Mesendoderm (in vitro differentiated cells): ENCODE data around the gene E4F1.
A peak's percentile ranks its signal among the peaks of the same experiment; 100 is the strongest.

Source experiments
- DNase-seq: peaks from one replicate; pipeline ENCODE4 v3.0.0; 2013
- H2AK5ac ChIP-seq: 2 replicates; pipeline ENCODE4 v1.6.1; 2013; ENCODE audit warnings: low read length, inconsistent platforms
- H2BK120ac ChIP-seq: 2 replicates; pipeline ENCODE4 v1.6.1; 2013; ENCODE audit warnings: low read depth, mild to moderate bottlenecking, low read length, moderate library complexity, mixed read lengths
- H2BK15ac ChIP-seq: replicated peaks from 2 replicates; pipeline ENCODE4 v1.6.1; 2013; ENCODE audit warnings: low read depth, mild to moderate bottlenecking, moderate library complexity
- H2BK5ac ChIP-seq: 2 replicates; pipeline ENCODE4 v1.6.1; 2013; ENCODE audit warnings: low read length, inconsistent platforms
- H3K18ac ChIP-seq: 2 replicates; pipeline ENCODE4 v1.6.1; 2013; ENCODE audit warnings: mild to moderate bottlenecking, low read length, mixed read lengths
- H3K23ac ChIP-seq: one replicate; pipeline ENCODE4 v1.6.1; 2013; ENCODE audit warnings: low read length
- H3K27ac ChIP-seq: 2 replicates; pipeline ENCODE4 v1.5.1; 2013; ENCODE audit warnings: low read depth, mild to moderate bottlenecking, inconsistent platforms, low read length, moderate library complexity
- H3K27me3 ChIP-seq: 2 replicates; pipeline ENCODE4 v1.6.1; 2013; ENCODE audit warnings: low read length, control low read depth, mild to moderate bottlenecking, inconsistent platforms; ENCODE audit not compliant: insufficient read depth, poor library complexity
- H3K36me3 ChIP-seq: 2 replicates; pipeline ENCODE4 v1.6.1; 2013; ENCODE audit warnings: low read length, inconsistent platforms; ENCODE audit not compliant: control insufficient read depth, insufficient read depth
- H3K4ac ChIP-seq: one replicate; pipeline ENCODE4 v1.6.1; 2013; ENCODE audit warnings: low read depth, mild to moderate bottlenecking, low read length, moderate library complexity
- H3K4me1 ChIP-seq: 2 replicates; pipeline ENCODE4 v1.6.1; 2013; ENCODE audit warnings: low read depth, low read length, inconsistent platforms; ENCODE audit not compliant: control insufficient read depth
- H3K4me2 ChIP-seq: 2 replicates; pipeline ENCODE4 v1.6.1; 2013; ENCODE audit warnings: low read length
- H3K4me3 ChIP-seq: 2 replicates; pipeline ENCODE4 v1.5.1; 2013; ENCODE audit warnings: mild to moderate bottlenecking, low read length
- H3K56ac ChIP-seq: one replicate; pipeline ENCODE4 v1.6.1; 2013; ENCODE audit warnings: low read length
- H3K79me1 ChIP-seq: 2 replicates; pipeline ENCODE4 v1.6.1; 2013; ENCODE audit warnings: low read length, inconsistent platforms
- H3K79me2 ChIP-seq: 2 replicates; pipeline ENCODE4 v1.6.1; 2013; ENCODE audit warnings: mild to moderate bottlenecking, low read length; ENCODE audit not compliant: control insufficient read depth, insufficient read depth
- H3K9ac ChIP-seq: 2 replicates; pipeline ENCODE4 v1.6.1; 2013; ENCODE audit warnings: low read length, inconsistent platforms
- H4K5ac ChIP-seq: one replicate; pipeline ENCODE4 v1.6.1; 2013; ENCODE audit warnings: low read length
- H4K8ac ChIP-seq: one replicate; pipeline ENCODE4 v1.6.1; 2013; ENCODE audit warnings: low read depth, mild to moderate bottlenecking, control low read depth, low read length, moderate library complexity
- WGBS: extraction: QIAGEN DNeasy Blood & Tissue Kit; methylation state at CpG from one replicate; pipeline ENCODE4 v1.1.7; 2013; ENCODE audit warnings: low lambda C conversion rate, missing lambda C conversion rate; ENCODE audit not compliant: insufficient coverage; ENCODE audit errors: extremely low coverage; 5-methylcytosine and 5-hydroxymethylcytosine counted together

E4F1 gene

GRCh38 chr16:2205967-2206313 lies 17.5 kb upstream of the E4F1 start:
- Histone ChIP-seq H3K79me2 (no peaks in the 10 kb centered on the region), H3K4me3 (peak overlapping the region; percentile 85), H3K18ac (peak overlapping the region; percentile 13), H3K4ac (no peak overlapping the region), H3K27ac (peak overlapping the region; percentile 94), H3K4me2 (peak overlapping the region; percentile 92), H2BK120ac (no peak overlapping the region), H3K9ac (peak overlapping the region; percentile 91), H3K79me1 (peaks cover 3% of the 10 kb centered on the region), H3K36me3 (peaks cover 3% of the 10 kb centered on the region), H3K4me1 (no peaks in the 10 kb centered on the region), H2BK5ac (no peak overlapping the region), H3K23ac (no peak overlapping the region), H4K8ac (peak overlapping the region; percentile 30), H2AK5ac (no peak overlapping the region), H3K27me3 (no peaks in the 10 kb centered on the region), H2BK15ac (no peak overlapping the region), H3K56ac (peak overlapping the region; percentile 100), H4K5ac (no peak overlapping the region)
- no peak for DNase-seq
- WGBS = no CpG with 5 or more reads among the region's 16 CpGs

- no peak overlapping the region for H2BK5ac ChIP-seq
- peak overlapping the region; percentile 91 for H3K9ac ChIP-seq
Observed at GRCh38 chr16:2206420-2206779, 17.0 kb upstream of the E4F1 start.

GRCh38 chr16:2206780-2207433 lies 16.5 kb upstream of the E4F1 start:
- H3K18ac ChIP-seq = no peak overlapping the region
- H3K79me2 ChIP-seq = no peaks in the 10 kb centered on the region
- no peak overlapping the region for H3K56ac ChIP-seq
- H3K4me3 ChIP-seq = no peak overlapping the region
- WGBS = no CpG with 5 or more reads among the region's 23 CpGs
- no peaks in the 10 kb centered on the region for H3K27me3 ChIP-seq
- no peak overlapping the region for H2BK120ac ChIP-seq
- peak; percentile 39 for DNase-seq
- no peaks in the 10 kb centered on the region for H3K4me1 ChIP-seq
- peaks cover 3% of the 10 kb centered on the region for H3K36me3 ChIP-seq
- H3K4me2 ChIP-seq = no peak overlapping the region
- H3K79me1 ChIP-seq = peaks cover 3% of the 10 kb centered on the region
- H2BK15ac ChIP-seq = no peak overlapping the region
- no peak overlapping the region for H3K4ac ChIP-seq
- H4K8ac ChIP-seq = no peak overlapping the region
- H3K27ac ChIP-seq = no peak overlapping the region
- H4K5ac ChIP-seq = no peak overlapping the region
- H2BK5ac ChIP-seq = no peak overlapping the region
- H2AK5ac ChIP-seq = no peak overlapping the region
- H3K9ac ChIP-seq = no peak overlapping the region
- no peak overlapping the region for H3K23ac ChIP-seq

More at GRCh38 chr16:2206420-2206779, 17.0 kb upstream of the E4F1 start:
- H3K4ac ChIP-seq = no peak overlapping the region
- H3K79me2 ChIP-seq = no peaks in the 10 kb centered on the region
- H3K23ac ChIP-seq = no peak overlapping the region
- no CpG with 5 or more reads among the region's 18 CpGs for WGBS
- no peak overlapping the region for H4K8ac ChIP-seq
- no peak overlapping the region for H3K27ac ChIP-seq
- no peak overlapping the region for H2BK120ac ChIP-seq
- peak overlapping the region; percentile 92 for H3K4me2 ChIP-seq
- H2AK5ac ChIP-seq = no peak overlapping the region
- no peaks in the 10 kb centered on the region for H3K27me3 ChIP-seq
- no peak overlapping the region for H2BK15ac ChIP-seq
- H3K79me1 ChIP-seq = peaks cover 3% of the 10 kb centered on the region
- H4K5ac ChIP-seq = no peak overlapping the region
- H3K4me1 ChIP-seq = no peaks in the 10 kb centered on the region
- no peak overlapping the region for H3K18ac ChIP-seq
- H3K36me3 ChIP-seq = peaks cover 3% of the 10 kb centered on the region
- no peak for DNase-seq
- no peak overlapping the region for H3K4me3 ChIP-seq
- H3K56ac ChIP-seq = peak overlapping the region; percentile 100

GRCh38 chr16:2207872-2208271 lies 15.5 kb upstream of the E4F1 start:
- no peak overlapping the region for H3K27ac ChIP-seq
- no peaks in the 10 kb centered on the region for H3K27me3 ChIP-seq
- H4K8ac ChIP-seq = no peak overlapping the region
- H2BK15ac ChIP-seq = no peak overlapping the region
- H2BK5ac ChIP-seq = no peak overlapping the region
- peaks cover 6% of the 10 kb centered on the region for H3K36me3 ChIP-seq
- H3K79me1 ChIP-seq = peaks cover 9% of the 10 kb centered on the region
- no peak overlapping the region for H2AK5ac ChIP-seq
- peaks cover 8% of the 10 kb centered on the region for H3K79me2 ChIP-seq
- no peak overlapping the region for H4K5ac ChIP-seq
- H3K4me1 ChIP-seq = peaks cover 2% of the 10 kb centered on the region
- no peak for DNase-seq
- no peak overlapping the region for H2BK120ac ChIP-seq
- no peak overlapping the region for H3K4me2 ChIP-seq
- H3K18ac ChIP-seq = no peak overlapping the region
- H3K4me3 ChIP-seq = no peak overlapping the region
- no peak overlapping the region for H3K56ac ChIP-seq
- no peak overlapping the region for H3K4ac ChIP-seq
- H3K23ac ChIP-seq = no peak overlapping the region
- WGBS = no CpG with 5 or more reads among the region's 9 CpGs
- H3K9ac ChIP-seq = no peak overlapping the region

GRCh38 chr16:2208308-2208707 lies 15.1 kb upstream of the E4F1 start:
- Histone ChIP-seq H3K9ac (no peak overlapping the region), H3K4me2 (no peak overlapping the region), H4K5ac (no peak overlapping the region), H2BK120ac (no peak overlapping the region), H3K79me1 (peaks cover 12% of the 10 kb centered on the region), H3K36me3 (peaks cover 6% of the 10 kb centered on the region), H2AK5ac (no peak overlapping the region), H3K79me2 (peaks cover 12% of the 10 kb centered on the region), H3K4ac (no peak overlapping the region), H3K56ac (no peak overlapping the region), H3K23ac (no peak overlapping the region), H3K27me3 (no peaks in the 10 kb centered on the region), H3K4me1 (peaks cover 3% of the 10 kb centered on the region), H2BK15ac (no peak overlapping the region), H3K18ac (no peak overlapping the region), H3K27ac (no peak overlapping the region), H4K8ac (no peak overlapping the region), H2BK5ac (no peak overlapping the region), H3K4me3 (no peak overlapping the region)
- DNase-seq = no peak
- WGBS = no CpG with 5 or more reads among the region's 23 CpGs

- no peak overlapping the region for H3K9ac ChIP-seq
- H4K8ac ChIP-seq = no peak overlapping the region
- no peak for DNase-seq
- no peak overlapping the region for H3K4me2 ChIP-seq
- H2BK15ac ChIP-seq = no peak overlapping the region
- no peaks in the 10 kb centered on the region for H3K27me3 ChIP-seq
- no peak overlapping the region for H4K5ac ChIP-seq
- H3K4me1 ChIP-seq = peaks cover 3% of the 10 kb centered on the region
- H3K18ac ChIP-seq = no peak overlapping the region
- H3K79me1 ChIP-seq = peaks cover 12% of the 10 kb centered on the region
- peaks cover 17% of the 10 kb centered on the region for H3K79me2 ChIP-seq
- H3K23ac ChIP-seq = no peak overlapping the region
- H3K56ac ChIP-seq = no peak overlapping the region
- WGBS = no CpG with 5 or more reads among the region's 9 CpGs
- H2BK120ac ChIP-seq = no peak overlapping the region
- peaks cover 6% of the 10 kb centered on the region for H3K36me3 ChIP-seq
- H3K4ac ChIP-seq = no peak overlapping the region
- no peak overlapping the region for H3K4me3 ChIP-seq
- no peak overlapping the region for H2AK5ac ChIP-seq
- no peak overlapping the region for H2BK5ac ChIP-seq
- H3K27ac ChIP-seq = no peak overlapping the region
Observed at GRCh38 chr16:2208772-2209171, 14.6 kb upstream of the E4F1 start.
